ENCODE results near the gene LRP2.

LRP2 gene

DNA sequence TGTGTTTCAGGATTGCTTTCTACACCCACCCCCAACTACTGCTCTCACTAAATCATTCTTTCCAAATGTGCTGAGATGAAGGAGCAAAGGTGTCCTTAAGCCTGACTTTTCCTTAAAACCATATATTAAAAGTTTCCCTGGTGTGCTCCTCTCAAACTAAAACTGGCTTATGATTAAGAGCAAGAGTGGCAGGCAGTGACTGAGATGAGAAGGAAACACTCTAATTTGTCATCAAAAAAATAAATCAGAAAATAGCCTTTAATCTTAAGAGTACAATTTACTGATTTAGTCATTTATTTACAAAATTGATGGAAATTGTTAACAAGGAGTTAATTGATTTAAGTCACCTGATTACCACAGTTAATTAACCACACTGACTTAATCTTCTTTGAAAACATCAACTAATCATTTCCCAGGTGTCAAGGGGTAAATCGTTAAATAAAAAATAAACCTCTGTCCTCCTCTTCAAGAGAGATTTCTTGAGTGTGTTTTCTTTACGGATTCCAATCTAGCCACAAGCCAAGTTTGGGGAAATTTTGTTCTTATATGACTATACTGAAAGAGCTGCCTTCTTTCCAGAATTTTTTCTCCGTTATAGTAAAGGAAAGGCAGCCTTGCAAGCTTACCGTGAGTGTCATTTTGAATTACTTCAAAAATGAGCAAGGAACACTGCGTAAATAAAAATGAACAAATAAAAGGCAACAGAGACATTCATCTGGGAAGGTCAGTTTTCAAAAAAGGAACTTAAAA lies 17.4 kb downstream of the LRP2 start:
- Histone ChIP-seq H2BK120ac (ENCODE audit: low read depth, low read length) (no peak overlapping the region), H3K23ac (ENCODE audit: low read depth, low read length, poor library complexity) (no peak overlapping the region), H3K4me3 (ENCODE audit: low read length in 2 of 2) (no peak overlapping the region), H2BK15ac (ENCODE audit: low read length) (no peak overlapping the region), H3K4me1 (ENCODE audit: control insufficient read depth in 2 of 2, insufficient read depth in 1 of 2, low read depth in 1 of 2, low read length in 2 of 2) (peaks cover 30 to 47% of the 10 kb centered on the region in 2 donors), H2BK12ac (ENCODE audit: low read length) (no peak overlapping the region), H2AK5ac (ENCODE audit: low read depth, low read length) (no peak overlapping the region), H4K91ac (ENCODE audit: low read depth, low read length, poor library complexity) (no peak overlapping the region), H3K4me2 (ENCODE audit: insufficient read depth, low read length, poor library complexity, severe bottlenecking) (no peak overlapping the region), H4K8ac (ENCODE audit: low read depth, low read length) (no peak overlapping the region), H2BK5ac (ENCODE audit: low read length) (no peak overlapping the region), H3K4ac (ENCODE audit: low read length) (no peak overlapping the region), H3K27ac (replicated peaks; ENCODE audit: low read length) (peak overlapping the region; percentile 61), H3K27me3 (ENCODE audit: control insufficient read depth in 3 of 3, insufficient read depth in 3 of 3, low read depth in 1 of 3, low read length in 3 of 3) (no peaks in the 10 kb centered on the region), H2AFZ (ENCODE audit: low read length) (no peak overlapping the region), H3K18ac (ENCODE audit: low read length) (no peak overlapping the region), H3K36me3 (replicated peaks in 1 of 2; ENCODE audit: control insufficient read depth in 2 of 2, insufficient read depth in 2 of 2, low read length in 2 of 2) (peaks cover 3 to 4% of the 10 kb centered on the region in 2 donors), H3K79me1 (ENCODE audit: low read depth, low read length) (peaks cover 2% of the 10 kb centered on the region), H3K9me3 (replicated peaks in 1 of 2; ENCODE audit: control insufficient read depth in 2 of 2, insufficient read depth in 1 of 2, low read depth in 1 of 2, low read length in 2 of 2) (peaks cover 0 to 2% of the 10 kb centered on the region in 2 donors), H3K9ac (ENCODE audit: low read depth, low read length, poor library complexity) (no peak overlapping the region), H3K14ac (ENCODE audit: low read length) (no peak overlapping the region)
- no CpG with 5 or more reads among the region's 5 CpGs for WGBS, 2 donors (ENCODE audit: extremely low coverage in 2 of 2, insufficient read length in 2 of 2, insufficient replicate concordance in 1 of 2)
- DNase-seq (ENCODE audit: low spot score) = no peak

GRCh38 chr2:169343202-169343601 lies 19.1 kb downstream of the LRP2 start:
- Histone ChIP-seq H3K4me2 (ENCODE audit: insufficient read depth, low read length, poor library complexity, severe bottlenecking) (no peak overlapping the region), H4K8ac (ENCODE audit: low read depth, low read length) (no peak overlapping the region), H3K23ac (ENCODE audit: low read depth, low read length, poor library complexity) (no peak overlapping the region), H2BK12ac (ENCODE audit: low read length) (no peak overlapping the region), H2BK120ac (ENCODE audit: low read depth, low read length) (no peak overlapping the region), H2BK15ac (ENCODE audit: low read length) (no peak overlapping the region), H2AFZ (ENCODE audit: low read length) (no peak overlapping the region), H3K27ac (replicated peaks; ENCODE audit: low read length) (no peak overlapping the region), H2AK5ac (ENCODE audit: low read depth, low read length) (no peak overlapping the region), H4K91ac (ENCODE audit: low read depth, low read length, poor library complexity) (no peak overlapping the region), H3K9ac (ENCODE audit: low read depth, low read length, poor library complexity) (no peak overlapping the region), H3K4me1 (ENCODE audit: control insufficient read depth in 2 of 2, insufficient read depth in 1 of 2, low read depth in 1 of 2, low read length in 2 of 2) (peaks cover 22 to 46% of the 10 kb centered on the region in 2 donors), H3K27me3 (ENCODE audit: control insufficient read depth in 3 of 3, insufficient read depth in 3 of 3, low read depth in 1 of 3, low read length in 3 of 3) (no peaks in the 10 kb centered on the region), H2BK5ac (ENCODE audit: low read length) (no peak overlapping the region), H3K79me1 (ENCODE audit: low read depth, low read length) (peaks cover 1% of the 10 kb centered on the region), H3K9me3 (replicated peaks in 1 of 2; ENCODE audit: control insufficient read depth in 2 of 2, insufficient read depth in 1 of 2, low read depth in 1 of 2, low read length in 2 of 2) (no peaks in the 10 kb centered on the region), H3K14ac (ENCODE audit: low read length) (no peak overlapping the region), H3K18ac (ENCODE audit: low read length) (no peak overlapping the region), H3K36me3 (replicated peaks in 1 of 2; ENCODE audit: control insufficient read depth in 2 of 2, insufficient read depth in 2 of 2, low read length in 2 of 2) (peaks cover 3 to 4% of the 10 kb centered on the region in 2 donors), H3K4ac (ENCODE audit: low read length) (no peak overlapping the region), H3K4me3 (ENCODE audit: low read length in 2 of 2) (no peak overlapping the region)
- no peak for DNase-seq (ENCODE audit: low spot score)

DNA sequence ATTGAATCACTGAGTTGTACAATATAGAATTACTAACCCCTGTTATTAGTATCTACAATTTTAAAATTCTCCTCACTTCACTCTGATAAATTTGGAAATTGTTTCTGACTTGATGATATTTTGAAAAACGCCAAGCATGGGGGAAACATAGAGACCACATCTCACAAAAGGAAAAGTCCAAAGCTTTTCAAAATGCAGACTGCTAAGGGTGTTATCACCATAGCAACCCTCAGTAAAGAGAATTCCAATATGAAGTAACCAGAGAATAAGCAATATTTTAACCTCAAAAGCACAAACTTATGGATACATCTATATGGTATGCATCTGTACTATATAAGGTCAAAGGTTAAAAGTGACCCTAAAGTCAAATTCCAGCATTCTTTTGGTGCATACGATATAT lies 22.7 kb downstream of the LRP2 start:
- no peak overlapping the region for H4K91ac ChIP-seq (ENCODE audit: low read depth, low read length, poor library complexity)
- no peak overlapping the region for H2BK15ac ChIP-seq (ENCODE audit: low read length)
- no peak overlapping the region for H3K27ac ChIP-seq (replicated peaks; ENCODE audit: low read length)
- no peak overlapping the region for H2AK5ac ChIP-seq (ENCODE audit: low read depth, low read length)
- no peak overlapping the region for H2BK120ac ChIP-seq (ENCODE audit: low read depth, low read length)
- no peaks in the 10 kb centered on the region for H3K79me1 ChIP-seq (ENCODE audit: low read depth, low read length)
- H4K8ac ChIP-seq (ENCODE audit: low read depth, low read length) = no peak overlapping the region
- H3K18ac ChIP-seq (ENCODE audit: low read length) = no peak overlapping the region
- peaks cover 0 to 3% of the 10 kb centered on the region in 2 donors for H3K36me3 ChIP-seq (replicated peaks in 1 of 2; ENCODE audit: control insufficient read depth in 2 of 2, insufficient read depth in 2 of 2, low read length in 2 of 2)
- no peak overlapping the region for H3K14ac ChIP-seq (ENCODE audit: low read length)
- H3K4ac ChIP-seq (ENCODE audit: low read length) = no peak overlapping the region
- no peaks in the 10 kb centered on the region for H3K27me3 ChIP-seq (ENCODE audit: control insufficient read depth in 3 of 3, insufficient read depth in 3 of 3, low read depth in 1 of 3, low read length in 3 of 3)
- no CpG with 5 or more reads among the region's 2 CpGs for WGBS, 2 donors (ENCODE audit: extremely low coverage in 2 of 2, insufficient read length in 2 of 2, insufficient replicate concordance in 1 of 2)
- H3K9ac ChIP-seq (ENCODE audit: low read depth, low read length, poor library complexity) = no peak overlapping the region
- no peak overlapping the region for H2BK12ac ChIP-seq (ENCODE audit: low read length)
- no peak overlapping the region for H2AFZ ChIP-seq (ENCODE audit: low read length)
- no peak overlapping the region for H3K4me2 ChIP-seq (ENCODE audit: insufficient read depth, low read length, poor library complexity, severe bottlenecking)
- DNase-seq (ENCODE audit: low spot score) = no peak
- H2BK5ac ChIP-seq (ENCODE audit: low read length) = no peak overlapping the region
- no peak overlapping the region for H3K4me3 ChIP-seq (ENCODE audit: low read length in 2 of 2)
- no peak overlapping the region for H3K23ac ChIP-seq (ENCODE audit: low read depth, low read length, poor library complexity)
- H3K9me3 ChIP-seq (replicated peaks in 1 of 2; ENCODE audit: control insufficient read depth in 2 of 2, insufficient read depth in 1 of 2, low read depth in 1 of 2, low read length in 2 of 2) = no peaks in the 10 kb centered on the region
- H3K4me1 ChIP-seq (ENCODE audit: control insufficient read depth in 2 of 2, insufficient read depth in 1 of 2, low read depth in 1 of 2, low read length in 2 of 2) = peaks cover 18 to 26% of the 10 kb centered on the region in 2 donors

DNA sequence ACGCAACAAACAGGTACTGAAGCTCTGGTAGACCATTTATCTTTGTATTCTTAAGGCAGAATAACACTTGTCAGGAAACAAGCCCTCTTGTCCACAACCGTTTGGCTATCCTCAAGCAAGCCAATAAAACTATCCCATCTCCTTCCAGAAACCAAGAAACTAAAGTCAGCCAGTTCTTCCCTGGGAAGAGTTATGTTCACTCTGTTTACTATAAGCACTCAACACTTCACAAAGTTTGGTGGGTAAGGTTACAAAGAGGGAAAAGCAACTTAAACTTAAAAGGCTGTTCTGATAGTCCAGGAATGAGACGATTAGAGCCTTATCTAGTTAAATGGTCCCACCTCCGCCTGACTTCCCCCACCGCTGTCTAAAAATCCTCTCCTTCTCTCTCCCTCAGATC lies 25.6 kb downstream of the LRP2 start:
- H3K23ac ChIP-seq (ENCODE audit: low read depth, low read length, poor library complexity) = no peak overlapping the region
- H2BK5ac ChIP-seq (ENCODE audit: low read length) = no peak overlapping the region
- DNase-seq (ENCODE audit: low spot score) = no peak
- H2BK12ac ChIP-seq (ENCODE audit: low read length) = no peak overlapping the region
- H3K4me1 ChIP-seq (ENCODE audit: control insufficient read depth in 2 of 2, insufficient read depth in 1 of 2, low read depth in 1 of 2, low read length in 2 of 2) = peaks cover 13 to 25% of the 10 kb centered on the region in 2 donors
- no peak overlapping the region for H3K14ac ChIP-seq (ENCODE audit: low read length)
- no peak overlapping the region for H3K4ac ChIP-seq (ENCODE audit: low read length)
- H3K36me3 ChIP-seq (replicated peaks in 1 of 2; ENCODE audit: control insufficient read depth in 2 of 2, insufficient read depth in 2 of 2, low read length in 2 of 2) = no peaks in the 10 kb centered on the region
- no peak overlapping the region for H3K4me3 ChIP-seq (ENCODE audit: low read length in 2 of 2)
- H3K79me1 ChIP-seq (ENCODE audit: low read depth, low read length) = no peaks in the 10 kb centered on the region
- no CpG with 5 or more reads among the region's 5 CpGs for WGBS, 2 donors (ENCODE audit: extremely low coverage in 2 of 2, insufficient read length in 2 of 2, insufficient replicate concordance in 1 of 2)
- no peak overlapping the region for H2AK5ac ChIP-seq (ENCODE audit: low read depth, low read length)
- H3K9ac ChIP-seq (ENCODE audit: low read depth, low read length, poor library complexity) = no peak overlapping the region
- H4K91ac ChIP-seq (ENCODE audit: low read depth, low read length, poor library complexity) = no peak overlapping the region
- H2BK15ac ChIP-seq (ENCODE audit: low read length) = no peak overlapping the region
- no peaks in the 10 kb centered on the region for H3K27me3 ChIP-seq (ENCODE audit: control insufficient read depth in 3 of 3, insufficient read depth in 3 of 3, low read depth in 1 of 3, low read length in 3 of 3)
- no peak overlapping the region for H4K8ac ChIP-seq (ENCODE audit: low read depth, low read length)
- no peak overlapping the region for H2AFZ ChIP-seq (ENCODE audit: low read length)
- H3K9me3 ChIP-seq (replicated peaks in 1 of 2; ENCODE audit: control insufficient read depth in 2 of 2, insufficient read depth in 1 of 2, low read depth in 1 of 2, low read length in 2 of 2) = no peaks in the 10 kb centered on the region
- H3K27ac ChIP-seq (replicated peaks; ENCODE audit: low read length) = no peak overlapping the region
- H3K4me2 ChIP-seq (ENCODE audit: insufficient read depth, low read length, poor library complexity, severe bottlenecking) = no peak overlapping the region
- no peak overlapping the region for H3K18ac ChIP-seq (ENCODE audit: low read length)
- no peak overlapping the region for H2BK120ac ChIP-seq (ENCODE audit: low read depth, low read length)

All from neuronal stem cell (in vitro differentiated cells).